NCI-H748 treated with DMSO at 0.1 percent for 48 hours (cell line): Measurements from ENCODE around the gene CROCC2.

Experiments used
- DNase-seq: peaks from one replicate; lab custom pipeline; 2025; lab: John Stamatoyannopoulos, UW

The CROCC2 gene

DNA sequence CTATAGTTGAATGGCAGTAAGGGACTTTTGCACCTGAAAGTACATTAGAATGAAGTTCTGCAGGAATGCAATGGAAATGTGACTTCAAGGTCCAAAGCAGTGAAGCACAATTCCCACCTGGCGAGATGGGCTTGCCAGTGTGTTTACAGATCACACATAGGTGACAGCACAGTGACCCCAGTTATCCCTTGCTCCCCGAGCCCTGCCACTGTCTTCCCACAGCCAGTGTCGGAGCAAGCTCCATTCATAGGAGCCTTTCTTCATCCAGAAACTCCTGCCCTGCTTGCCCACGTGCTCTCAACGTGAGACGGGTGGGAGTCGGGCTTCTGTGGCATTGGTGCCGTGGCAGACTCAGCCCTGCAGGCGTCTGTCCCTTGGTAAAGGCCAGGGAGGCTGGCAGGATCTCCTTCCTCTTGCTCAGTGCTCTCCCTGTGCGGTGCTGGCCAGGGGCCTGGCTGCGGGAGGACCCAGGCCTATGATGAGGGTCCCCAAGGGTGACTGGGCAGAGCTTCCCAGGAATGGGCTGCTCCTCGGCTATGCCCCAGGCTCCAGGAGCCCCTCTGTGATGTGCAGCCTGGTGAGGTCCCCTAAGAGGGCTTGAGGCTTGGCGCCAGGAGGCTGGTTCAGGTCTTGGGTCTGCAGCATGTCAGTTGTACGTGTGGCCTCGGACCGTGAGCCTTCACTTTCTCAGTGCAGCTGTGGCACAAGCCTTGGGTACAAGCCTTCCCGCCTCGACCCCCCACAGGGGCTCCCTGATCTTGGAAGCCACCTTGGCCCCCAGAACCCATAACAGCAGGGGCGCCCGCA is 132.4 kb downstream of the CROCC2 start:
- no peak for DNase-seq

DNA sequence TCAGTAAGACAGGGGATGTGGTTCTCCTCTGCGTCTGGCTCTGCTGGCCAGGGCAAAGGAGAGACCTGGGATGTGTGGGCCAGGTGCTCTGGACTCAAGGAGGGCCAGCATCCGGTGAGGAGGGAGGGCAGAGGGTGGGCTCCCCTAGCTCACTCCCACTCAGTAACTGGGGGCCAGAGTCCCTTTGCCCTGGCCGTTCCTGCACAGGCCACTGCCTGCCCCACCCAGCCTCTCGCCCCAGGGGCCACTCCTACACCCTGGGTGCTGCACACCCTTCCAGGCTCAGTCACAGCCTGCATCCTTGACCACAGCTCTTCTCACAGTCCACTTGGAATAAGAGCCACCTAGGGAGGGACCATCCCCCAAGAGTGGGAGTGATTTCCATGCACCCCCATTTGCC is 133.3 kb downstream of the CROCC2 start:
- DNase-seq = no peak

DNA sequence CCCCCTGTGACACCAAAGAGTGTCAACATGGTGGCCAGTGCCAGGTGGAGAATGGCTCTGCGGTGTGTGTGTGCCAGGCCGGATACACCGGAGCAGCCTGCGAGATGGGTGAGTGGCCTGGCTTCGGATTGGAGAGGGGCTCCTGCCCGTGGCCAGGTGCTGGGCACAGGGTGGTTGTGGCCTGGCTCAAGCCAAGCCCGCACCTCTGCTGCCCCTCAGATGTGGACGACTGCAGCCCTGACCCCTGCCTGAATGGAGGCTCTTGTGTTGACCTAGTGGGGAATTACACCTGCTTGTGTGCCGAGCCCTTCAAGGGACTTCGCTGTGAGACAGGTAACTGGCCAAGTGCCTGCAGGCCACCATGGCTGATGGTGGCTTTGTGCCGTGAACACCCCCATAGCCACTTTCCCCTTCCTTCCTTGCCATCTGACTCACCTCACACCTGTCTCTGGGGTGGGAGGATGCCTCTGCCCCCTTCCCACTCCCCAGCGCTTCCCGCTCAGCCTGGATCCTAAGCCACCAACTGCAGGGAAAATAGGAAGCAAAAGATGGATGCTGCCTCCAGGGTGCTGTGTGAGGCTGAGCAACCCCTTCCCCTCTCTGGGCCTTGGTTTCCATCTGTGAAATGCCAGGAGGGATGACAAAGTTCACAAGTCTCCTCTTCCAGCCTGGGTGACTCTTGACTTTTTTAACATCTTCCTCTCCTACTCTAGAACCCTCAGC is 134.1 kb downstream of the CROCC2 start:
- DNase-seq = no peak

DNA sequence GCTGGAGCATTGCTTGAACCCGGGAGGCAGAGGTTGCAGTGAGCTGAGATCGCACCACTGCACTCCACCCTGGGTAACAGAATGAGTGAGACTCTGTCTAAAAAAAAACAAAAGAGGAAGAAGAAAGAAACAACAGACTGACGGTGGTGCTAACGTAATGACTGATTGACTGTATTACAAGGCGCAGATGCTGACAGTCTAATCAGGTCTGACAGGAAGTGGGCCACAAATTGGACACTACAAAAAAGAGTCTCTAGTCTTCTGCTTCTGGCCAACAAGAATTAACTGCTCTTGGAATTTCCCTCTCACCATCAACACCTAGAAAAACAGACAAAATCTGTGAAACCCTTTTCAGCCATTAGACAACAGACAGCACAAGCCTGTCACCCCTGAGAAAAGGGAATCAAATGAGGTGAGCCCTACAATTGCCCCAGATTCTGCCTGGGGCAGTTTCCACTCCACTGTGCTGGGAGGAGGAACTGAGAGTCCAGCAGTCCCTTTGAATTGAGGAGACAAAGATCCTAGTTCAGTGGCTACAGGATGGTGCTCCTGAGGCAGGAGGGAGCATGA is 135.5 kb downstream of the CROCC2 start:
- DNase-seq = no peak
